ENCODE measurements around the gene ITFG1. TPM values are rescaled to one million over a fixed set of nuclear protein-coding genes. Genes with fewer than 3 reads are reported as not detected.
"Not testable (repeated sequence)": the region's sequence is repeated elsewhere in the genome, so short reads cannot be mapped to it uniquely, and the experiment has no call there.

Gene ITFG1
- polyA plus RNA-seq, 3 donors, result 28.9 to 62.5 (median 35.3) TPM

- Histone ChIP-seq H4K20me1 (ENCODE audit: insufficient read depth, low read length) (no peaks in the 10 kb centered on the region), H3K79me2 (ENCODE audit: insufficient read depth, low read length) (peaks cover 73% of the 10 kb centered on the region), H3K36me3 (replicated peaks in 1 of 2; ENCODE audit: control insufficient read depth in 1 of 2, insufficient read depth in 2 of 2, low read length in 2 of 2) (no peaks in the 10 kb centered on the region), H3K4me2 (replicated peaks; ENCODE audit: extremely low read depth, low read length, poor library complexity, severe bottlenecking) (no peak overlapping the region), H3K9ac (ENCODE audit: insufficient read depth, low read length, poor library complexity, severe bottlenecking) (no peak overlapping the region), H3K4me3 (replicated peaks in 1 of 3; ENCODE audit: low read depth in 2 of 3, low read length in 3 of 3) (no peak overlapping the region), H3K4me1 (ENCODE audit: control insufficient read depth in 1 of 2, insufficient read depth in 2 of 2, low read length in 2 of 2) (peaks cover 18 to 55% of the 10 kb centered on the region in 2 donors), H3K9me3 (replicated peaks in 1 of 2; ENCODE audit: control insufficient read depth in 1 of 2, insufficient read depth in 1 of 2, low read length in 2 of 2) (no peaks in the 10 kb centered on the region), H2AFZ (ENCODE audit: insufficient read depth, low read depth, low read length, poor library complexity, severe bottlenecking) (no peak overlapping the region), H3K27ac (ENCODE audit: low read depth in 1 of 2, low read length in 2 of 2) (no peak overlapping the region), H3K27me3 (ENCODE audit: control insufficient read depth in 2 of 2, insufficient read depth in 2 of 2, low read length in 2 of 2) (peaks cover 0 to 5% of the 10 kb centered on the region in 2 donors)
- H3K27ac Mint-ChIP-seq, result peak overlapping the region in 1 of 7 donors; percentile 84
- intact Hi-C loops (cut with micrococcal nuclease), result loop anchor here (5.0 to 10.0 kb wide), 5 partner anchors 102 to 1495 kb away; partner anchors contain the start of genes ABCC12 (in 2 of the 2), DNAJA2 (in 1 of the 2), ITFG1 (in 1 of the 2) and PHKB (in 1 of the 2)
- H3K36me3 Mint-ChIP-seq, result peaks cover 0 to 2% of the 10 kb centered on the region in 2 donors
- peaks cover 40% of the 10 kb centered on the region for H3K4me1 Mint-ChIP-seq
- DNase-seq, result no peak
- no CpG with 5 or more reads among the region's 3 CpGs for WGBS (ENCODE audit: insufficient coverage)
- peaks cover 0 to 3% (median 2%) of the 10 kb centered on the region in 7 donors for H3K9me3 Mint-ChIP-seq
- no peak for TF ChIP-seq CTCF (IDR thresholded peaks at IDR 0.05)
- no peak overlapping the region for H3K4me3 Mint-ChIP-seq
- peaks cover 2 to 5% (median 4%) of the 10 kb centered on the region in 3 donors for H3K27me3 Mint-ChIP-seq (ENCODE audit: low read depth in 3 of 3)
Observed at GRCh38 chr16:47139561-47140185, 321.2 kb downstream of the ITFG1 start.

GRCh38 chr16:47137925-47138324 is 322.9 kb downstream of the ITFG1 start:
- H3K36me3 ChIP-seq (replicated peaks in 1 of 2; ENCODE audit: control insufficient read depth in 1 of 2, insufficient read depth in 2 of 2, low read length in 2 of 2); H3K4me3 ChIP-seq (replicated peaks in 1 of 3; ENCODE audit: low read depth in 2 of 3, low read length in 3 of 3); intact Hi-C loops (cut with micrococcal nuclease); H3K9ac ChIP-seq (ENCODE audit: insufficient read depth, low read length, poor library complexity, severe bottlenecking); H3K27me3 Mint-ChIP-seq (ENCODE audit: low read depth in 3 of 3); H3K4me2 ChIP-seq (replicated peaks; ENCODE audit: extremely low read depth, low read length, poor library complexity, severe bottlenecking); H4K20me1 ChIP-seq (ENCODE audit: insufficient read depth, low read length); H3K36me3 Mint-ChIP-seq; H3K27ac ChIP-seq (ENCODE audit: low read depth in 1 of 2, low read length in 2 of 2); H3K4me3 Mint-ChIP-seq; H3K9me3 ChIP-seq (replicated peaks in 1 of 2; ENCODE audit: control insufficient read depth in 1 of 2, insufficient read depth in 1 of 2, low read length in 2 of 2); DNase-seq; H3K27me3 ChIP-seq (ENCODE audit: control insufficient read depth in 2 of 2, insufficient read depth in 2 of 2, low read length in 2 of 2); H3K9me3 Mint-ChIP-seq; H2AFZ ChIP-seq (ENCODE audit: insufficient read depth, low read depth, low read length, poor library complexity, severe bottlenecking): not testable (repeated sequence)
- Histone ChIP-seq H3K4me1 (ENCODE audit: control insufficient read depth in 1 of 2, insufficient read depth in 2 of 2, low read length in 2 of 2) (peaks cover 13 to 38% of the 10 kb centered on the region in 2 donors), H3K79me2 (ENCODE audit: insufficient read depth, low read length) (peaks cover 89% of the 10 kb centered on the region)
- H3K4me1 Mint-ChIP-seq, result peaks cover 36% of the 10 kb centered on the region
- WGBS (ENCODE audit: insufficient coverage), result 88% methylated on average over 8 of the region's 9 CpGs
- peak overlapping the region in 2 of 7 donors; percentile 7 to 61 for H3K27ac Mint-ChIP-seq

Measured in CD14-positive monocyte (primary cell).